Hippocampal formation (tissue), 2 donors: ENCODE data around the gene PRDM4.
"Not testable (repeated sequence)": the region's sequence is repeated elsewhere in the genome, so short reads cannot be mapped to it uniquely, and the experiment has no call there.

ENCODE experiments used
- DNase-seq, 2 donors: peaks; one replicate each; lab custom pipeline; 2025; lab: John Stamatoyannopoulos, UW

PRDM4 gene

GRCh38 chr12:107767466-107767865, 6.5 kb upstream of the PRDM4 start:
- no peak for DNase-seq

DNA sequence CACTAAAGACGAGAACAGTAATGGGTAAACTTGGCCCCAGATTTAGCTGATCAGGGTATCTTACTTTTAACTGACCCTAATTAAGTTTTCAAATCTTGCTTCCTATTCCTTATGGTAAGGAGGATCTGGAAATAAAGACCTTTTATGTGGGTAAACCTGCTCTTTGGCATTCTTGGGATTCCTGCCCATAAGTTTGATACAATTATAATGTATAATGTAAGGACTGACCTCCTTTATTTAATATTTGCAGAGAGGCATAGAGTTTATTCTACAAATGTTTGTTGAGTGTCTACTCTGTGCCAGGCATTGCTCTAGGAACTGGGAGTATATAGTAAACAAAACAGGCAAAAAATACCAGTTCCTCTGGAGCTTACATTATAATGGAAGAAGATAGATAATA, 4.4 kb upstream of the PRDM4 start:
- no peak for DNase-seq

GRCh38 chr12:107764626-107765025, 3.7 kb upstream of the PRDM4 start:
- DNase-seq, result no peak

- no peak for DNase-seq
Observed at GRCh38 chr12:107762874-107763273, 1.9 kb upstream of the PRDM4 start.

GRCh38 chr12:107761502-107761904, 566 bp upstream of the PRDM4 start:
- DNase-seq, result peak in 1 of 2 donors; percentile 15

GRCh38 chr12:107760207-107760808, 629 bp downstream of the PRDM4 start:
- no peak for DNase-seq

DNA sequence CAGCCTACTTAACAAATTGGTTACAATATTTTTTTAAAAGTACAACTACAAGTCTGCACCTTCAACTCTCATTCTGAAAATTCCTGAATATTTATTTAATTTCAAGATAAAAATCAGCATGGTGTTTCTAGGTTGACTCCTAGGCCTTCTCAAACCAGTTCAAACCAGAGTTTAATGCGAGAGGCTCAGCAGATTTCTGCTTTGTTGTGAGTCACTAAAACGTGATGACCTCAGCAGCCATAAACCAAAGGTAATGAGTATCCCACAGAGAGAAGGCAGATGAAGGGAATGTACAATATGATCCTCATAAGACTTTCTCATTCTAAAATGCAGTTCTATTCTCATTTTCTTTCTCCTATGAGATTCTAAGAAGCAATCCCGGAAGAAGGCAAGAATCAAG, 1.5 kb downstream of the PRDM4 start:
- no peak for DNase-seq

DNA sequence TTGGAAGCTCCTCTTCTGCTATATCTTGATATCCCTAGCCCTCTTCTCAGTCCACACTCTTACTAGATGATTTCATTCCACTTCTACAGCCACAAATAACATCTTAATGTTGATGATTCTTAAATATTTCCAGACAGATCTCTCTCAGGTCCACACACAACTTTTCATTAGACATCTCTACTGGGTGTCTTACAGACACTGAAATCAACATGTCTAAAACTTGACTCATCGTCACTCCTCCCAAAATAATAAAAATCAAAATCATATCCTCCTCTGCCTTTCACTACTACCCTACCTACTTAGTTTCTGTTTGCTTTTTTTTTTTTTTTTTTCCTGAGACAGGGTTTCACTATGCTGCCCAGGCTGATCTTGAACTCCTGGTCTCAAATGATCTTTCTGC, 11.9 kb downstream of the PRDM4 start:
- no peak for DNase-seq

GRCh38 chr12:107748472-107748871, 12.5 kb downstream of the PRDM4 start:
- DNase-seq, result no peak

- no peak for DNase-seq
Observed at GRCh38 chr12:107736914-107737313, 24.0 kb downstream of the PRDM4 start.

DNA sequence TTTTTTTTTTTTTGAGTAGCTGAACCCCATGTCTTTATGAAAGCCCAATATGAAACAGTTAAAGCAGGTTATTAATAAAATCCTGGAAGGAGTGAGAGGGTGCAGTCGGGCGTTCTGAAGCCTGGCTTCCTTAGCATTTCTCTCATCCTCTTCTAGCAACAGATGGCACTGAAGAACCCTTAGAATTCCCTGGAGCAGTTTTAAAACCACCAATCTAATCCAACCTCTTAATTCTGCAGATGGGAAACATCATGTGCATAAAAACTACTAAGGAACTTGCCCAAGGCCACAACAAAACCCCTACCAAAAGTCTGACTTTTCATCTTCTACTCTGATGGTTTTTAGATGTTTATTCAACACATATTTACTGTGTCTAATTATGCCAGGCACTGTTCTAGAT, 25.2 kb downstream of the PRDM4 start:
- DNase-seq, result no peak

DNA sequence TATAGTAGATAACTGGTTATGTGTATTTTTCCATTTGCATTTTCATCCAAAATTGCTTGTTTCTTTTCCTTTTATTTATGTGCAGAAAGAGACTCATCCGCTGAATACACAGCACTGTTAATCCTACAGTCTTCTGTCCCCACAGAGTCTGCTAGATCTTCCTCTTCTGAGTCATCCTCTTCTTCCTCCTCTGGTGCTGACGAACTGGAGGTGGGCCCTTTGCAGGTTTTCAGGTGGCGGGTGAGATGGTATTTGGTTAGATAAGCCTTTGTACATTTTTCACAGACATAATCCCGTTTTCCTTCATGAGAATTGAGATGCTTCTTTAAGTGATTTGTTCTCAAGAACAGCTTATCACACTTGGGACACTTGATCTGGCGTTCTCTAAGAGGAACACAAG, 26.8 kb downstream of the PRDM4 start:
- no peak for DNase-seq

- no peak for DNase-seq
Observed at GRCh38 chr12:107732365-107732764, 28.6 kb downstream of the PRDM4 start.

DNA sequence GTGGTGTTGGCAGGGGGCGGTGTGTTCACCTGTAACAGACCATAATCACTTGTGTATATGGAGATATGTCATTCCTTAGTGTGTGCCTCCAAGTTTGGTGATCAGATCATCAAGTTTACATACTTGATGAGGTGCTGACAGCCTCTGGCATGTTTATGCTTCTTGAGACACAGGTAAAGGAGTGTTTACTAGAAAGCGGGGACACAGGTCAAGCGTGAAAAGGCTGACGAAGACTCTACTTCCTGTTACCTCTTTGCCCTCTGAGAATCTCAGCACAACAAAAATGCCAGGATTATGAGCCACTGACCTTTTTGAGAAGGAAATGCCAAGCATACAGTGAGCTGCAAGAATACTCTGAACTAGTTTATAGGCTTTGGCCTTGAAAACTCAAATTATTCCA, 29.6 kb downstream of the PRDM4 start:
- no peak for DNase-seq

GRCh38 chr12:107730618-107731341, 30.2 kb downstream of the PRDM4 start:
- DNase-seq, result no peak

DNA sequence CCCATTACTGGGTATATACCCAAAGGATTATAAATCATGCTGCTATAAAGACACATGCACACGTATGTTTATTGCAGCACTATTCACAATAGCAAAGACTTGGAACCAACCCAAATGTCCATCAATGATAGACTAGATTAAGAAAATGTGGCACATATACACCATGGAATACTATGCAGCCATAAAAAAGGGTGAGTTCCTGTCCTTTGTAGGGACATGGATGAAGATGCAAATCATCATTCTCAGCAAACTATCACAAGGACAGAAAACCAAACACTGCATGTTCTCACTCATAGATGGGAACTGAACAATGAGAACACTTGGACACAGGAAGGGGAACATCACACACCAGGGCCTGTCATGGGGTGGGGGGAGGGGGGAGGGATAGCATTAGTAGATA, 33.2 kb downstream of the PRDM4 start:
- DNase-seq, result not testable (repeated sequence)

GRCh38 chr12:107727327-107727726, 33.6 kb downstream of the PRDM4 start:
- DNase-seq, result not testable (repeated sequence)

DNA sequence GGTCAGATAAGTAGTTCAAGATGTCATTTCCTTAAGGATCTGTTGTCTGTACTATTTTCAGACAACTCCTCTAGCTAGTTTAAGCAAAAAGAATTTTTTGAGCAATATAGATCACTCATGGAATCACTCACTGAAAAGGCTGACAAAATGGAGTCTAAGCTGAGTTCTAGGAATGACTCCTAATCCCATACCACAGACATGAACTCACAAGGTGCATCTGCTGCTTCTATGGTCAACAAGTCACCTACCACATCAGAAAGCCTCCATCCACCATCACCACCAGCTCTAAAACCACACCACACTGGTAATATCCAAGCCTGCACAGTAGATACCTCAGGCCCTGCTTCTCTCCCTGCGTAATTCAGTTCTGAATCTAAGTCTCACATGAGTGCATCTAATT, 42.3 kb downstream of the PRDM4 start:
- no peak for DNase-seq

GRCh38 chr12:107715780-107716179, 45.2 kb downstream of the PRDM4 start:
- DNase-seq, result no peak

DNA sequence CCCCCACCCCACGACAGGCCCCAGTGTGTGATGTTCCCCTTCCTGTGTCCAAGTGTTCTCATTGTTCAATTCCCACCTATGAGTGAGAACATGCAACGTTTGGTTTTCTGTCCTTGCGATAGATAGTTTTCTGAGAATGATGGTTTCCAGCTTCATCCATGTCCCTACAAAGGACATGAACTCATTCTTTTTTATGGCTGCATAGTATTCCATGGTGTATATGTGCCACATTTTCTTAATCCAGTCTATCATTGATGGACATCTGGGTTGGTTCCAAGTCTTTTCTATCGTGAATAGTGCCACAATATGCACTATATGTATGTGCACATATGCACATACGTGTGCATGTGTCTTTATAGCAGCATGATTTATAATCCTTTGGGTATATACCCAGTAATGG, 55.4 kb downstream of the PRDM4 start:
- DNase-seq, result not testable (repeated sequence)

GRCh38 chr12:107704041-107704440, 56.9 kb downstream of the PRDM4 start:
- DNase-seq, result no peak

DNA sequence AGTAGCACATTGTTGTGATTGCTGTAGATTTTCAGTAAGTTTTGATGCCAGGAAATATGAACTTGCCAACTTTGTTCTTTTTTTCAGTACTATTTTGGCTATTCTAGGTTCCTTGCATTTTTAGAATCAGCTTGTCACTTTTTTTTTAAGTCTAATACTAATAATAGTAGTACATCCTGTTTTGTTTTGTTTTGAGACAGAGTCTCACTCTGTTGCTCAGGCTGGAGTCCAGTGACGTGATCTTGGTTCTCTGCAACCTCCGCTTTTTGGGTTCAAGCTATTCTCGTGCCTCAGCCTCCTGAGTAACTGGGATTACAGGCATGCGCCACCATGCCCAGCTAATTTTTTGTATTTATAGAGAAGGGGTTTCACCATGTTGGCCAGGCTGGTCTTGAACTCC, 58.8 kb downstream of the PRDM4 start:
- DNase-seq, result no peak

DNA sequence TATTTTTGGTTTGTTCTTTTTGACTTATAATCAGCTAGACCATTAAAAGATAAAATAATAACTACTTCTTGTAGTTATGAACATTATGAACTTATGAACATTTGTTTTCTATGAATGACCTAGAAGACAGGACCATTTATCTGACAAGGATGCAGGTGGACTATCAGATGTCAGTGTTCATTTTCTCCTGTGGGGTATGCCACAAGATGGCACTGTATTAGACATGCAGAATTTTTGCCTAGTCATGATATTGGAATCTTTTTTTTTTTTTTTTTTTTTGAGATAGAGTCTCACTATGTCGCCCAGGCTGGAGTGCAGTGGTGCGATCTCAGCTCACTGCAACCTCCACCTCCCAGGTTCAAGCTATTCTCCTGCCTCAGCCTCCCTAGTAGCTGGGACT, 65.2 kb downstream of the PRDM4 start:
- not testable (repeated sequence) for DNase-seq
